Inflammatory macrophage treated with lipopolysaccharide for 4 hours (primary cell): ENCODE results near the gene SHOC1.
A peak's percentile ranks its signal among the peaks of the same experiment; 100 is the strongest.

Experiments used
- DNase-seq: peaks from one replicate; pipeline ENCODE4 v3.0.0-alpha.2; 2020

SHOC1 gene

GRCh38 chr9:111804636-111805035, 9.9 kb upstream of the SHOC1 start:
- no peak for DNase-seq

- DNase-seq = no peak
These were observed 9.2 kb upstream of the SHOC1 start for GRCh38 chr9:111803924-111804323.

- no peak for DNase-seq
These were observed 5.3 kb upstream of the SHOC1 start for GRCh38 chr9:111799915-111800526.

- no peak for DNase-seq
These were observed 4.8 kb upstream of the SHOC1 start for GRCh38 chr9:111799506-111799905.

- DNase-seq = peak; percentile 46
These were observed 4.0 kb upstream of the SHOC1 start for GRCh38 chr9:111798786-111799185.

GRCh38 chr9:111795557-111795839, 761 bp upstream of the SHOC1 start:
- DNase-seq = no peak

GRCh38 chr9:111791821-111792220, 2.9 kb downstream of the SHOC1 start:
- DNase-seq = peak; percentile 49

- DNase-seq = no peak
These were observed 4.9 kb downstream of the SHOC1 start for GRCh38 chr9:111789881-111790280.

GRCh38 chr9:111783857-111784256, 10.9 kb downstream of the SHOC1 start:
- no peak for DNase-seq

GRCh38 chr9:111783424-111783823, 11.3 kb downstream of the SHOC1 start:
- DNase-seq = no peak

- no peak for DNase-seq
These were observed 28.7 kb downstream of the SHOC1 start for GRCh38 chr9:111766066-111766465.

GRCh38 chr9:111762556-111762955, 32.2 kb downstream of the SHOC1 start:
- DNase-seq = no peak

GRCh38 chr9:111759762-111760639, 34.7 kb downstream of the SHOC1 start:
- peak; percentile 79 for DNase-seq

- DNase-seq = no peak
These were observed 39.9 kb downstream of the SHOC1 start for GRCh38 chr9:111754800-111755199.

GRCh38 chr9:111752455-111752854, 42.3 kb downstream of the SHOC1 start:
- peak; percentile 20 for DNase-seq
